Upper lobe of left lung (tissue), 4 donors: ENCODE measurements around the gene CDCP2.

ENCODE experiments used
- CTCF ChIP-seq, 6 experiments: fragments of 450-650 bp in 4 of 6; fragments of 200-600 bp in 2 of 6; sonication (generic) in 2 of 6; IDR thresholded peaks; one replicate each; pipeline ENCODE4 v1.5.1; 2016 to 2019; ENCODE audit warnings: antibody characterized with exemption in 6 of 6
- EP300 ChIP-seq, 4 donors: sonication (generic); formaldehyde crosslinking; IDR thresholded peaks; one replicate each; pipeline ENCODE4 v1.5.1; 2017; ENCODE audit warnings: antibody characterized with exemption in 4 of 4, control low read depth in 2 of 4
- POLR2A ChIP-seq, 4 donors: fragments of 450-650 bp; IDR thresholded peaks; one replicate each; pipeline ENCODE4 v1.5.1; 2016 to 2017; ENCODE audit warnings: antibody characterized with exemption in 4 of 4, mild to moderate bottlenecking in 2 of 4
- POLR2AphosphoS5 ChIP-seq, 2 donors: sonication (generic); formaldehyde crosslinking; IDR thresholded peaks; one replicate each; pipeline ENCODE4 v1.5.1; 2017; ENCODE audit warnings: antibody characterized with exemption in 2 of 2

DNA sequence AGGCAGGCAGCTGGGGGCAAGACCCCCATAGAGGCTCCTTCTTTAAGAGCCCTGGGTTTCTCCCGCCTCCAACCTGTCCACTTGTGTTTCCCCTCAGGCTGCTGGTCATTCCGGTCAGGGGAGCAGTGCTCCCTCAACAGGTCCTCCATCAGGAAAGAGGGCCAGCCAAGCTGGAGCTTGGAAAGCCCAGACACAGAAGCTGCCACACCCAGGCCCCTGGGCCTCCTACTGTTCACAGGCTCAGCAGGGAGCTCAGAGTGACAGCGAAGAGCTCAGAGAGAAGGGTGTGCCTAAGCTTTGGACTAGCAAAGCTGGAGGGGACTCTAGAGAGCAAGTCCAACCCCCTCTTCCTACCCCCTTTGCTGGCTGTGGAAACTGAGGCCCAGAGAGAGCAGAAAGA is 10.3 kb upstream of the CDCP2 start:
- TF ChIP-seq CTCF (IDR thresholded peaks at IDR 0.05): no peak
- TF ChIP-seq EP300 (IDR thresholded peaks at IDR 0.05): no peak
- no peak for TF ChIP-seq POLR2A (IDR thresholded peaks at IDR 0.05)
- TF ChIP-seq POLR2AphosphoS5 (IDR thresholded peaks at IDR 0.05): no peak
